Neural cell (in vitro differentiated cells): ENCODE results near the gene SKIDA1. TPM values are rescaled to one million over a fixed set of nuclear protein-coding genes. Genes with fewer than 3 reads are reported as not detected.

Experiments
- H2AFZ ChIP-seq: fragments of 200-600, 300-800 bp; sonication (generic), shearing (Covaris generic); 2 replicates; pipeline ENCODE4 v1.6.0; 2014; ENCODE audit warnings: low read depth, mild to moderate bottlenecking, antibody characterized with exemption, low read length, moderate library complexity
- H3F3A ChIP-seq: fragments of 200-600 bp; shearing (Covaris generic); 2 replicates; pipeline ENCODE4 v1.6.1; 2016; ENCODE audit warnings: mild to moderate bottlenecking, moderate library complexity, mixed read lengths, antibody characterized with exemption, low read length; ENCODE audit not compliant: insufficient read depth, poor library complexity, severe bottlenecking
- H3K27ac ChIP-seq: fragments of 200-600, 300-800 bp; sonication (generic), shearing (Covaris generic); 2 replicates; pipeline ENCODE4 v1.5.1; 2014; ENCODE audit warnings: mild to moderate bottlenecking, low read length, moderate library complexity
- H3K27me3 ChIP-seq: fragments of 300-800, 200-600 bp; sonication (generic), shearing (Covaris generic); 2 replicates; pipeline ENCODE4 v1.6.0; 2014; ENCODE audit warnings: mild to moderate bottlenecking, low read depth, low read length, moderate library complexity; ENCODE audit not compliant: insufficient read depth
- H3K36me3 ChIP-seq: fragments of 300-800, 200-600 bp; sonication (generic), shearing (Covaris generic); 2 replicates; pipeline ENCODE4 v1.5.1; 2014; ENCODE audit warnings: mild to moderate bottlenecking, antibody characterized with exemption, low read length, moderate library complexity; ENCODE audit not compliant: insufficient read depth
- H3K4me2 ChIP-seq: fragments of 300-800, 200-600 bp; sonication (generic), shearing (Covaris generic); 2 replicates; pipeline ENCODE4 v1.6.0; 2014; ENCODE audit warnings: mild to moderate bottlenecking, low read length
- H3K4me3 ChIP-seq: fragments of 300-800, 200-600 bp; sonication (generic), shearing (Covaris generic); 2 replicates; pipeline ENCODE4 v1.5.1; 2014; ENCODE audit warnings: mild to moderate bottlenecking, low read length, moderate library complexity
- H3K79me2 ChIP-seq: fragments of 200-600 bp; shearing (Covaris generic); replicated peaks from 2 replicates; pipeline ENCODE4 v1.6.0; 2014; ENCODE audit warnings: mild to moderate bottlenecking, low read length, moderate library complexity; ENCODE audit not compliant: insufficient read depth
- H3K9ac ChIP-seq: fragments of 300-800, 200-600 bp; sonication (generic), shearing (Covaris generic); 2 replicates; pipeline ENCODE4 v1.6.1; 2016; ENCODE audit warnings: mild to moderate bottlenecking, low read length, mixed read lengths
- H3K9me2 ChIP-seq: fragments of 200-600 bp; shearing (Covaris generic); 2 replicates; pipeline ENCODE4 v1.6.1; 2016; ENCODE audit warnings: mild to moderate bottlenecking, low read length, mixed read lengths; ENCODE audit not compliant: insufficient read depth
- H3K9me3 ChIP-seq: fragments of 200-600, 300-800 bp; sonication (generic), shearing (Covaris generic); 2 replicates; pipeline ENCODE4 v1.6.1; 2016; ENCODE audit warnings: mild to moderate bottlenecking, mixed run types, low read length, moderate library complexity, mixed read lengths
- H4K20me1 ChIP-seq: fragments of 200-600 bp; shearing (Covaris generic); 2 replicates; pipeline ENCODE4 v1.6.1; 2016; ENCODE audit warnings: mild to moderate bottlenecking, mixed run types; ENCODE audit not compliant: insufficient read depth
- CTCF ChIP-seq: fragments of 450-650 bp; IDR thresholded peaks from 2 replicates; pipeline ENCODE4 v1.5.1; 2014; ENCODE audit warnings: antibody characterized with exemption, mild to moderate bottlenecking, moderate library complexity; ENCODE audit not compliant: poor library complexity, severe bottlenecking
- EP300 ChIP-seq: fragments of 450-650 bp; conservative IDR thresholded peaks from 2 replicates; pipeline ENCODE4 v1.6.1; 2014; ENCODE audit warnings: antibody characterized with exemption, mild to moderate bottlenecking, moderate library complexity; ENCODE audit not compliant: poor library complexity, severe bottlenecking
- EZH2 ChIP-seq: fragments of 200-600, 300-800 bp; shearing (Covaris generic), sonication (generic); IDR thresholded peaks from 2 replicates; pipeline ENCODE4 v1.6.1; 2014; ENCODE audit warnings: antibody characterized with exemption, low read length, borderline replicate concordance, mild to moderate bottlenecking; ENCODE audit not compliant: insufficient read depth, poor library complexity, severe bottlenecking
- MXI1 ChIP-seq: fragments of 450-650 bp; conservative IDR thresholded peaks from 2 replicates; pipeline ENCODE4 v1.6.1; 2014; ENCODE audit warnings: antibody characterized with exemption, mild to moderate bottlenecking; ENCODE audit not compliant: poor library complexity, severe bottlenecking
- POLR2AphosphoS5 ChIP-seq: IDR thresholded peaks from 2 replicates; pipeline ENCODE4 v1.6.1; 2012
- RAD21 ChIP-seq: fragments of 450-650 bp; conservative IDR thresholded peaks from 2 replicates; pipeline ENCODE4 v1.6.1; 2014; ENCODE audit warnings: antibody characterized with exemption, mild to moderate bottlenecking, moderate library complexity
- REST ChIP-seq: IDR thresholded peaks from 2 replicates; pipeline ENCODE4 v1.6.1; 2012; ENCODE audit warnings: borderline replicate concordance
- SMC3 ChIP-seq: fragments of 450-650 bp; conservative IDR thresholded peaks from 2 replicates; pipeline ENCODE4 v1.6.1; 2014; ENCODE audit warnings: antibody characterized with exemption, mild to moderate bottlenecking, moderate library complexity; ENCODE audit not compliant: poor library complexity
- TAF1 ChIP-seq: IDR thresholded peaks from 2 replicates; pipeline ENCODE4 v1.6.1; 2012; ENCODE audit warnings: low read depth
- polyA plus RNA-seq: library from polyadenylated mRNA; depleted of rRNA; stranded (reverse); fragments of >200 nt; gene quantifications from 2 replicates; pipeline ENCODE4 v1.2.3, GENCODE V29; 2014

Gene SKIDA1
- polyA plus RNA-seq, 1 donor from 2014 or later, result 3.7 TPM

- Histone ChIP-seq H3K27ac (no peak overlapping the region), H3K9me2 (no peaks in the 10 kb centered on the region), H3K4me3 (peak overlapping the region; percentile 77), H4K20me1 (no peaks in the 10 kb centered on the region), H3K79me2 (peaks cover 98% of the 10 kb centered on the region), H2AFZ (no peak overlapping the region), H3K9me3 (no peaks in the 10 kb centered on the region), H3K9ac (peak overlapping the region; percentile 67), H3K4me2 (peak overlapping the region; percentile 50), H3K27me3 (peaks cover 41% of the 10 kb centered on the region), H3K36me3 (no peaks in the 10 kb centered on the region), H3F3A (no peaks in the 10 kb centered on the region)
- TF ChIP-seq EP300 (no peak), TAF1 (no peak), CTCF (no peak), REST (no peak), RAD21 (no peak), SMC3 (no peak), EZH2 (no peak)
Observed at GRCh38 chr10:21510241-21511094, 15.0 kb downstream of the SKIDA1 start.

GRCh38 chr10:21509341-21510240, 15.9 kb downstream of the SKIDA1 start:
- Histone ChIP-seq H3K36me3 (no peaks in the 10 kb centered on the region), H3K9ac (peak overlapping the region; percentile 67), H3K79me2 (peaks cover 98% of the 10 kb centered on the region), H3K4me2 (peak overlapping the region; percentile 50), H3K27me3 (peaks cover 42% of the 10 kb centered on the region), H3F3A (no peaks in the 10 kb centered on the region), H3K4me3 (peak overlapping the region; percentile 77), H4K20me1 (no peaks in the 10 kb centered on the region), H3K9me3 (no peaks in the 10 kb centered on the region), H2AFZ (no peak overlapping the region), H3K27ac (peak overlapping the region; percentile 8), H3K9me2 (no peaks in the 10 kb centered on the region)
- no peak for TF ChIP-seq SMC3
- no peak for TF ChIP-seq MXI1
- TF ChIP-seq RAD21, result no peak
- no peak for TF ChIP-seq TAF1
- TF ChIP-seq REST, result no peak
- TF ChIP-seq EP300, result no peak
- peak; percentile 40 for TF ChIP-seq POLR2AphosphoS5
